HG02970 (cell line): ENCODE results near the gene TRIM7.
"Not testable (repeated sequence)": the region's sequence is repeated elsewhere in the genome, so short reads cannot be mapped to it uniquely, and the experiment has no call there.

Experiments
- ATAC-seq: cut with Tn5 transposase; IDR thresholded peaks from one replicate; pipeline ENCODE4 v1.9.1; 2021; ENCODE audit warnings: mild to moderate bottlenecking, moderate library complexity, moderate number of reproducible peaks; ENCODE audit not compliant: unreplicated experiment, low FRiP score

Gene TRIM7

GRCh38 chr5:181194489-181195248 lies 10.3 kb downstream of the TRIM7 start:
- ATAC-seq, result no peak

GRCh38 chr5:181193656-181194055 lies 11.3 kb downstream of the TRIM7 start:
- no peak for ATAC-seq

GRCh38 chr5:181192337-181193046 lies 12.5 kb downstream of the TRIM7 start:
- no peak for ATAC-seq

GRCh38 chr5:181191526-181192336 lies 13.3 kb downstream of the TRIM7 start:
- ATAC-seq, result peak; percentile 61

- ATAC-seq, result peak; percentile 5
Observed at GRCh38 chr5:181190711-181191525, 14.1 kb downstream of the TRIM7 start.

GRCh38 chr5:181189962-181190710 lies 14.9 kb downstream of the TRIM7 start:
- ATAC-seq, result no peak

GRCh38 chr5:181189363-181189961 lies 15.5 kb downstream of the TRIM7 start:
- no peak for ATAC-seq

GRCh38 chr5:181188700-181189362 lies 16.2 kb downstream of the TRIM7 start:
- ATAC-seq, result no peak

- no peak for ATAC-seq
Observed at GRCh38 chr5:181187500-181188213, 17.3 kb downstream of the TRIM7 start.

GRCh38 chr5:181186986-181187499 lies 18.0 kb downstream of the TRIM7 start:
- ATAC-seq, result no peak

GRCh38 chr5:181186022-181186421 lies 19.0 kb downstream of the TRIM7 start:
- no peak for ATAC-seq

- no peak for ATAC-seq
Observed at GRCh38 chr5:181185560-181185959, 19.4 kb downstream of the TRIM7 start.

GRCh38 chr5:181184845-181185216 lies 20.2 kb downstream of the TRIM7 start:
- no peak for ATAC-seq

GRCh38 chr5:181182651-181183050 lies 22.3 kb downstream of the TRIM7 start:
- ATAC-seq, result no peak

GRCh38 chr5:181181650-181182565 lies 23.1 kb downstream of the TRIM7 start:
- no peak for ATAC-seq

GRCh38 chr5:181177559-181177958 lies 27.4 kb downstream of the TRIM7 start:
- ATAC-seq, result not testable (repeated sequence)
